ENCODE measurements around the gene PAQR4.

The PAQR4 gene

DNA sequence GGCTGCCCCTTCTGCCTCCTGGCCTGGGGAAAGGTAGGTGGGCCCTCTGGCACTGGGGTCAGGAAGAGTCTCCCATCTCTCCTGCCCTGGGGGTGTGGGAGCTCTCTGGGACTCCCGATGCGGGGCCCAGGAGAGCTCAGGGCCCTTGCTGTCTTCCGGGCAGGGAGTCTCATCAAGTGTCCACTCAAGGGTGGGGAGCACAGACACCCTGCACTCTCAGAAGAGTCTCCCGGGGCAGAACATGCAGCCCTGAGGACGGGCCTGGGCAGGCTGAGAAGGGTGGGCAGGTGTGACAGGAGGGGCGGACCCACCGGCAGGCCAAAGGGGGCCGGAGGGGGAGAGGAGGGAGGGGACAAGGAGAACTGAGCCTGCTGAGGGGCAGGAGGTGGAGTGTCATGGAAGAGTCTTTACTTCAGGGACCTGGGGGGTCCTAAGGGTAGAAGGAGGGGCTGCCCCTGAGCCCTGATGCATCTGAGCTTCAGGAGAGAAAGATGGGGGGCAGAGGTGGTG lies 19.5 kb downstream of the PAQR4 start:
- Histone ChIP-seq H3K36me3 (ENCODE audit: control insufficient read depth in 1 of 2, insufficient read depth in 2 of 2, low read length in 2 of 2) (no peaks in the 10 kb centered on the region), H3K4me1 (ENCODE audit: control insufficient read depth in 1 of 2, insufficient read depth in 2 of 2, low read length in 2 of 2) (peaks cover 0 to 4% of the 10 kb centered on the region in 2 donors)

DNA sequence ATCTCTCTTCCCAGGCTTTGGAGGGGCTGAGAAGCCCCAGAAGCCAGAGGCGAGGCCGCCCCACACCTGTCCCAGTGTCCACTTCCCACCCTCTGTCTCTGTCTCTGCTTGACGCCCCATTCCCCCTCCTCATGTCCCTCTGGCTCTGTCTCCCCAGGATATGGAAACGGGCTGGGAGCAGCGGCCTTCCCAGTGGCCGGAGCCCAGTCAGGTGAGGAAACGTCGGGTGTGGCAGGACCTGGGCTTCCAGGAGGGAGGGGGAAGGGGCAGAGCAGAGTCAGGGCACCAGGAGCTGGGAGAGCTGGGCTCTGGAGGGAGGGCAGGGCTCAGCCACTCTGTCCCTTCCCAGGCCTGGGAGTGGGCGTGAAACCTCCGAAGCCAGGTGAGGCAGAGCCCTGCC lies 21.7 kb downstream of the PAQR4 start:
- Histone ChIP-seq H3K27ac (ENCODE audit: low read depth, low read length) (no peak overlapping the region), H3K9me3 (ENCODE audit: control insufficient read depth in 1 of 2, low read length in 2 of 2) (no peaks in the 10 kb centered on the region), H3K36me3 (ENCODE audit: control insufficient read depth in 1 of 2, insufficient read depth in 2 of 2, low read length in 2 of 2) (no peaks in the 10 kb centered on the region), H3K4me1 (ENCODE audit: control insufficient read depth in 1 of 2, insufficient read depth in 2 of 2, low read length in 2 of 2) (no peaks in the 10 kb centered on the region), H3K9ac (ENCODE audit: low read depth in 1 of 2, low read length in 2 of 2) (no peak overlapping the region), H3K27me3 (ENCODE audit: control insufficient read depth in 1 of 2, insufficient read depth in 2 of 2, low read length in 2 of 2) (no peaks in the 10 kb centered on the region), H3K4me3 (ENCODE audit: low read depth in 1 of 2, low read length in 2 of 2) (no peak overlapping the region)

More for the DNA sequence above, 19.5 kb downstream of the PAQR4 start:
- Histone ChIP-seq H3K27ac (ENCODE audit: low read depth, low read length) (no peak overlapping the region), H3K27me3 (ENCODE audit: control insufficient read depth in 1 of 2, insufficient read depth in 2 of 2, low read length in 2 of 2) (no peaks in the 10 kb centered on the region), H3K9ac (ENCODE audit: low read depth in 1 of 2, low read length in 2 of 2) (no peak overlapping the region), H3K4me3 (ENCODE audit: low read depth in 1 of 2, low read length in 2 of 2) (no peak overlapping the region), H3K9me3 (ENCODE audit: control insufficient read depth in 1 of 2, low read length in 2 of 2) (no peaks in the 10 kb centered on the region)

DNA sequence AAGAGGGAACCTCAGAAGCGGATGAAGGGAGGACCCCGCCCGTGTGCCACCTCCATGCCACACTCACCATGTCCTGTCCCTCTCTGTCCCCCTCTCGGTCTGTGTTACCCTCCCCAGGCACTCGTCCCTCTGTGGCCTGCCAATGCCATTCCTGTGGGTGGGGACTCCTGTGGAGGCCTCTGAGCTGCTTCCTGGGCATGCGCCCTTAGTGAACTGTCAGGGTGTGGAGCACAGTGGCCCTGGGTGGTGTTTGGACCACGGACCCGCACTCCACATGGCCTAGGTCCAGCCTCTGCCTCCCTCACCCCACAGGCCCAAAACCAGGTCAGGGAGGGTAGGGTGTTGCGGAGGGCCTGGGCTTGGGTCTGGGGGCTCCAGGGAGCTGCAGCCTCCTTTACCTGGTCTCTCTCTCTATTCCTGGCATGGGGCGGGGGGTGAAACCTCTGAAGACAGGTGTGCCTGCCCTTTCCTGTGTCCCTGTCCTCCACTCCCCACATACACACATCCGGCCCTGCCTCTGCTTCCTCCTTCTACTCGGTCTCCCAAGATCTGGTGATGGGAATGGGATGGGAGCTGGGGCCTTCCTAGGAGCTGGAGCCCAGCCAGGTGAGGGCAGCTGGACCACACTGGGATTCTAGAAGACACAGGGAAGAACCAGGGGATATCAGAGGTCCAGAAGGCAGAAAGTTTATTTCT lies 22.6 kb downstream of the PAQR4 start:
- Histone ChIP-seq H3K4me3 (ENCODE audit: low read depth in 1 of 2, low read length in 2 of 2) (no peak overlapping the region), H3K9me3 (ENCODE audit: control insufficient read depth in 1 of 2, low read length in 2 of 2) (no peaks in the 10 kb centered on the region), H3K27me3 (ENCODE audit: control insufficient read depth in 1 of 2, insufficient read depth in 2 of 2, low read length in 2 of 2) (no peaks in the 10 kb centered on the region), H3K4me1 (ENCODE audit: control insufficient read depth in 1 of 2, insufficient read depth in 2 of 2, low read length in 2 of 2) (no peaks in the 10 kb centered on the region), H3K9ac (ENCODE audit: low read depth in 1 of 2, low read length in 2 of 2) (no peak overlapping the region), H3K27ac (ENCODE audit: low read depth, low read length) (no peak overlapping the region), H3K36me3 (ENCODE audit: control insufficient read depth in 1 of 2, insufficient read depth in 2 of 2, low read length in 2 of 2) (no peaks in the 10 kb centered on the region)

DNA sequence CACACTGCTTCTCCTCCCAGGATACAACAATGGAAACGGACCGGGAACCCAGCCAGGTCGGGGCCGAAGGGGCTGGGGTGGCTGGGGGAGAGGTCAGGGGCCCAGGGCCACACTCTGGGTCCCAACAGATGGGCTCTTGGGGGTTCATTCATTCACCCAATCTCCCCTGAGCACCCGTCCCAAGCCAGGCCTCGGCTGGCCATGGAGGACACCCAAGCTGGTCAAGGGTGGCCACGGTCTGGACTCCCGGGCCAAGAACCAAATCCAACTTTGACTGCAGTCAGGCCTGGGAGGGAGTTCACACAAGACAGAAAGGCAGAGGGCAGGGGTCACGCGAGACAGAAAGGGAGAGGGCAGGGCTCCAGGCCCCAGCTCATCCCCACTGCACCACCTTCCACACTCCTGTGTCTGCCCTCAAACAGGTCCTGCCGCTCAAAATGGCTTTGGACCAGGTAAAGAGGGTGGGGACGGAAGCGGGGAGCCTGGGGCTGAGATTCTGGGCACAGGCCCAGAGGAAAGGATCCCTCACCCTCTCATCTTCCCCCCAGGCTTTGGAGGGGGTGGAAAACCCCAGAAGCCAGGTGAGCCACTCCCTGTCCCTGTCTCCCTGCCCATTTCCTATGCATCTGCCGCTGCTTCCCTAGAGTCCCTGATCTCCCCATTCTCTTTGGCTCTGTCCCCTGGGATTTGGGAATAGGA lies 23.4 kb downstream of the PAQR4 start:
- H3K9me3 ChIP-seq (ENCODE audit: control insufficient read depth in 1 of 2, low read length in 2 of 2) = no peaks in the 10 kb centered on the region
- H3K27me3 ChIP-seq (ENCODE audit: control insufficient read depth in 1 of 2, insufficient read depth in 2 of 2, low read length in 2 of 2) = no peaks in the 10 kb centered on the region
- H3K27ac ChIP-seq (ENCODE audit: low read depth, low read length) = no peak overlapping the region
- H3K9ac ChIP-seq (ENCODE audit: low read depth in 1 of 2, low read length in 2 of 2) = no peak overlapping the region
- H3K4me1 ChIP-seq (ENCODE audit: control insufficient read depth in 1 of 2, insufficient read depth in 2 of 2, low read length in 2 of 2) = no peaks in the 10 kb centered on the region
- H3K4me3 ChIP-seq (ENCODE audit: low read depth in 1 of 2, low read length in 2 of 2) = no peak overlapping the region
- H3K36me3 ChIP-seq (ENCODE audit: control insufficient read depth in 1 of 2, insufficient read depth in 2 of 2, low read length in 2 of 2) = no peaks in the 10 kb centered on the region

DNA sequence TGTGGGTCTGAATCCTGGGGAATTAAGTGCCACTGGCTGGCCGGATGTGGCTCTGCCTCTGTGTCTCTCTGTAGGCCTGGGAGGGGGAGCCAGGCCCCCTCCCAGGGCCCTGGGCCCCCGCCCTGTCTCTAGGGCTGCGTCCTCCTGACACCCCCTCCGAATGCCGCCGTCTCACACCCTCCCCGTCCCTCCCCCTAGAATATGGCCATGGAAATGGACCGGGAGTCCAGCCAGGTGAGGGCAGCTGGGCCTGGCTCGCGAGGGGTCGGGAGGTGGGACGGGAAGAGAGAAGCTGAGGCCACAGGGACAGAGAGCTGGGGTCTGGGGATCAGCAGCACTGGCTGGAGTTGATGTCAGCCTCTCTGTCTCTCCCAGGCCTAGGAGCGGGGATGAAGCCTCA lies 27.1 kb downstream of the PAQR4 start:
- H3K27ac ChIP-seq (ENCODE audit: low read depth, low read length) = no peak overlapping the region
- H3K36me3 ChIP-seq (ENCODE audit: control insufficient read depth in 1 of 2, insufficient read depth in 2 of 2, low read length in 2 of 2) = no peaks in the 10 kb centered on the region
- no peak overlapping the region for H3K9ac ChIP-seq (ENCODE audit: low read depth in 1 of 2, low read length in 2 of 2)
- H3K9me3 ChIP-seq (ENCODE audit: control insufficient read depth in 1 of 2, low read length in 2 of 2) = no peaks in the 10 kb centered on the region
- H3K27me3 ChIP-seq (ENCODE audit: control insufficient read depth in 1 of 2, insufficient read depth in 2 of 2, low read length in 2 of 2) = no peaks in the 10 kb centered on the region
- no peaks in the 10 kb centered on the region for H3K4me1 ChIP-seq (ENCODE audit: control insufficient read depth in 1 of 2, insufficient read depth in 2 of 2, low read length in 2 of 2)
- H3K4me3 ChIP-seq (ENCODE audit: low read depth in 1 of 2, low read length in 2 of 2) = no peak overlapping the region

DNA sequence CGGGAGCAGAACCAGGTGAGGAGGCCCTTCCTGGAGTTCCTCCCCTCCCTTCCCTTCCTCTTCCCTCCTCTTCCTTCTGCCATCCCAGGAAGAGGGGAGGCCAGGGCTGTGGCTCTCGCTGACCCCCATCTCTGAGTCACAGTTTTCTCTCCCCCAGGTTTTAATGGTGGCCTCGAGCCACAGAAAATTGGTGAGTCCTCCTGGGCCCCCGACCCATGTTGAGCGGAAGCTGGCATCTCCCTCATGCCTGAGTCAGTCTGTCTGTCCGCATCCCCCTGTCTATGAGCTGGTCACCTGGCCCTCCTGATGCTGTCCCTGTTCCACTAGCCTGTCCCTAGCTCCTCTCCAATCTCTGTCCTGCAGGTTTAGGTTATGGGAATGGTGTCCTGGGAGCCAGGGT lies 30.8 kb downstream of the PAQR4 start:
- H3K4me3 ChIP-seq (ENCODE audit: low read depth in 1 of 2, low read length in 2 of 2) = no peak overlapping the region
- H3K27me3 ChIP-seq (ENCODE audit: control insufficient read depth in 1 of 2, insufficient read depth in 2 of 2, low read length in 2 of 2) = no peaks in the 10 kb centered on the region
- H3K9me3 ChIP-seq (ENCODE audit: control insufficient read depth in 1 of 2, low read length in 2 of 2) = no peaks in the 10 kb centered on the region
- H3K9ac ChIP-seq (ENCODE audit: low read depth in 1 of 2, low read length in 2 of 2) = no peak overlapping the region
- H3K36me3 ChIP-seq (ENCODE audit: control insufficient read depth in 1 of 2, insufficient read depth in 2 of 2, low read length in 2 of 2) = no peaks in the 10 kb centered on the region
- H3K27ac ChIP-seq (ENCODE audit: low read depth, low read length) = no peak overlapping the region
- H3K4me1 ChIP-seq (ENCODE audit: control insufficient read depth in 1 of 2, insufficient read depth in 2 of 2, low read length in 2 of 2) = peaks cover 0 to 4% of the 10 kb centered on the region in 2 donors

DNA sequence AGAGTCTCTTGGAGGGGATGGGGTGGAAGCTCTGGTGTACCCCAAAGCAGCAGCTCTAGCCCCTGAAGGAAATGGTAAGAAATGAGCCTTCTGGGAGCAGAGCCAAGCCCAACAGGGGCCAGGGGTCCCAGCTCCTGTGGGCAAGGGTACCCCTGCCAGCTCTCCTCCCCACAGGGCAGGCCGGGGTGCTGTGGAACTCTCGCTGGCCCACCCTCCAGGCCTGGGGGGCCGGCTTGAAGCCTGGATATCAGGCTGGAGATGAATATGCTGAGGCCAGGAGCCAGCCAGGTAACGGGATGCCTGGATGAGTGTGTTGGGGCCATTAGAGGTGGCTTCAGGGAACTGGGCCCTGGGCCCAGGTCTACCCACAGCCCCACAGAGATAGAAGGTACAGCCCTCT lies 31.4 kb downstream of the PAQR4 start:
- no peaks in the 10 kb centered on the region for H3K36me3 ChIP-seq (ENCODE audit: control insufficient read depth in 1 of 2, insufficient read depth in 2 of 2, low read length in 2 of 2)
- peaks cover 0 to 4% of the 10 kb centered on the region in 2 donors for H3K4me1 ChIP-seq (ENCODE audit: control insufficient read depth in 1 of 2, insufficient read depth in 2 of 2, low read length in 2 of 2)
- no peaks in the 10 kb centered on the region for H3K27me3 ChIP-seq (ENCODE audit: control insufficient read depth in 1 of 2, insufficient read depth in 2 of 2, low read length in 2 of 2)
- no peaks in the 10 kb centered on the region for H3K9me3 ChIP-seq (ENCODE audit: control insufficient read depth in 1 of 2, low read length in 2 of 2)
- no peak overlapping the region for H3K4me3 ChIP-seq (ENCODE audit: low read depth in 1 of 2, low read length in 2 of 2)
- H3K9ac ChIP-seq (ENCODE audit: low read depth in 1 of 2, low read length in 2 of 2) = no peak overlapping the region
- H3K27ac ChIP-seq (ENCODE audit: low read depth, low read length) = no peak overlapping the region

DNA sequence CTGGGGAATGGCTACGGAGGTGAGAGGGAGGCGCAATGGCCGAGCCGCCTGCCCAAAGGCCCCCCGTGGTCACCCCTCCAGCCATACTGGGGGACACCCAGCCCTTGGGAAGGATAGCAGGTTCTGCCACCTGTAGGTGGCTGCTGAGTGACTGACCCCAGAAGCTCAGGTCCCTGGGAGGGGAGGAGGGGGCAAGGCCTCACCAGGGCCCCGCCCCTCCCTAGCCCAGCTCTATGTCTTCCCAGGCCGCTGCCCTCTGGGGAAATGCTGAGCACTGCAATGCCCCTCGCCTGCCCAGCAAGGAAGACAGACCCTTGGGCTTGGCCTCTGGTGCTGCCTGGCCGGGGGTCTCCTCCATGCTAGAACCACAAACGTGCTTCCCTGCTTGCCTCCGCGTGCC lies 32.2 kb downstream of the PAQR4 start:
- peaks cover 0 to 10% of the 10 kb centered on the region in 2 donors for H3K4me1 ChIP-seq (ENCODE audit: control insufficient read depth in 1 of 2, insufficient read depth in 2 of 2, low read length in 2 of 2)
- no peak overlapping the region for H3K9ac ChIP-seq (ENCODE audit: low read depth in 1 of 2, low read length in 2 of 2)
- no peaks in the 10 kb centered on the region for H3K36me3 ChIP-seq (ENCODE audit: control insufficient read depth in 1 of 2, insufficient read depth in 2 of 2, low read length in 2 of 2)
- H3K27ac ChIP-seq (ENCODE audit: low read depth, low read length) = no peak overlapping the region
- no peak overlapping the region for H3K4me3 ChIP-seq (ENCODE audit: low read depth in 1 of 2, low read length in 2 of 2)
- no peaks in the 10 kb centered on the region for H3K9me3 ChIP-seq (ENCODE audit: control insufficient read depth in 1 of 2, low read length in 2 of 2)
- no peaks in the 10 kb centered on the region for H3K27me3 ChIP-seq (ENCODE audit: control insufficient read depth in 1 of 2, insufficient read depth in 2 of 2, low read length in 2 of 2)

DNA sequence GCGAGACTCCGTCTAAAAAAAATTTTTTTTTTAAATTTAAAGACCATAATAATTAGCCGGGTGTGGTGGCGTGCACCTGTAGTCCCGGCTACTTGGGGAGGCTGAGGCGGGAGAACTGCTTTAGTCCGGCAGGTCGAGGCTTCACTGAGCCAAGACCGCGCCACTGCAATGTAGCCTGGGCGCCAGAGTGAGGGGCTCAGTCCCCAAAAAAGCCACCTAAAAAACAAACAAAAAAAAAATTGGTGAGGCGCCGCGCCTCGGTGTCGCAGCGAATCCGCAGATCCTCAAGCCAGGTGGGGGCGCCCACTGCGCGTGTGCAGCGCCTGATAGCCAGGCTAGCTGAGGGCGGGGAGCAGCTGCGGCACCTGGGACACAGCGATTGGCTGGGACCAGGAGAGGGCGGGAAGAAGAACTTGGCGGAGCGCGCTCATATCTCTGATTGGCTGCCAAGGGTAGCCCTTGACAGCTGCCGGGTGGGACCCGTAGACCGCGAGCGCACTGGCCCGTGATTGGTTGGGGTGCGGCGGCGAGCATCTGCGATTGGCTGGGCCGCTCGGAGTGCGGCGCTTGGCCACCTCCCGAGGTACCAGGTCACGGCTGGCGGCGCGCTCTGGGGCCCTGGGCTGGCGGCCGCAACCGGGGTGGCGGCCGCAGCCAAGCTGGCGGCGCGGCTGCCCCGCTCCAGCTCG lies 34.6 kb downstream of the PAQR4 start:
- Histone ChIP-seq H3K9ac (ENCODE audit: low read depth in 1 of 2, low read length in 2 of 2) (no peak overlapping the region), H3K9me3 (ENCODE audit: control insufficient read depth in 1 of 2, low read length in 2 of 2) (no peaks in the 10 kb centered on the region), H3K4me3 (ENCODE audit: low read depth in 1 of 2, low read length in 2 of 2) (no peak overlapping the region), H3K27me3 (ENCODE audit: control insufficient read depth in 1 of 2, insufficient read depth in 2 of 2, low read length in 2 of 2) (no peaks in the 10 kb centered on the region), H3K4me1 (ENCODE audit: control insufficient read depth in 1 of 2, insufficient read depth in 2 of 2, low read length in 2 of 2) (peaks cover 24 to 32% of the 10 kb centered on the region in 2 donors), H3K36me3 (ENCODE audit: control insufficient read depth in 1 of 2, insufficient read depth in 2 of 2, low read length in 2 of 2) (no peaks in the 10 kb centered on the region), H3K27ac (ENCODE audit: low read depth, low read length) (no peak overlapping the region)

DNA sequence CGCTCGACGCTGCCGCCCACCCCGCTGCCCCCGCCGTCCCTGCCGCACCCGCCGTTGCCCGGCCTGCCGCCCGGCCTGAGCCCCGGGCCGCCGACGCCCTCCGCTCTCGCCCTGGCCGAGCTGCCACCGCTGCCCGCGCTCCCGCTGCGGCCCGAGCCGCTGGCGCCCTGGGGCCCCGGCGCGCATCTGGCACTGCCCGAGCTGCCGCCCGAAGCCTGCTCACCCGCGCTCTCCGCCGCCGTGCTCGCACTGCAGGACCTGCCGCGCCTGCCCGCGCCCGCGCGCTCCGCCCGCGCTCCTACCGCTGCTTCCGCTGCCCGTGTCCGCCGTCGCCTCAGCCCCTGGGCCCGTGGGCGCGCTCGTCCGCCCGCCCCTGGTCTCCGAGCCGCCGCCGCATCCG lies 35.2 kb downstream of the PAQR4 start:
- H3K27me3 ChIP-seq (ENCODE audit: control insufficient read depth in 1 of 2, insufficient read depth in 2 of 2, low read length in 2 of 2) = no peaks in the 10 kb centered on the region
- H3K9ac ChIP-seq (ENCODE audit: low read depth in 1 of 2, low read length in 2 of 2) = no peak overlapping the region
- no peaks in the 10 kb centered on the region for H3K9me3 ChIP-seq (ENCODE audit: control insufficient read depth in 1 of 2, low read length in 2 of 2)
- H3K36me3 ChIP-seq (ENCODE audit: control insufficient read depth in 1 of 2, insufficient read depth in 2 of 2, low read length in 2 of 2) = no peaks in the 10 kb centered on the region
- peaks cover 25 to 38% of the 10 kb centered on the region in 2 donors for H3K4me1 ChIP-seq (ENCODE audit: control insufficient read depth in 1 of 2, insufficient read depth in 2 of 2, low read length in 2 of 2)
- H3K4me3 ChIP-seq (ENCODE audit: low read depth in 1 of 2, low read length in 2 of 2) = no peak overlapping the region
- no peak overlapping the region for H3K27ac ChIP-seq (ENCODE audit: low read depth, low read length)
